ENCODE results near the gene LRP1B. TPM values are rescaled to one million over a fixed set of nuclear protein-coding genes. Genes with fewer than 3 reads are reported as not detected.

The LRP1B gene
- total RNA-seq, 4 donors from 2014 or later, result 3.3 to 11.1 (median 4.6) TPM

GRCh38 chr2:141207036-141207385 is 923.8 kb downstream of the LRP1B start:
- Histone ChIP-seq H3K9me3 (no peaks in the 10 kb centered on the region), H3K27me3 (no peaks in the 10 kb centered on the region), H3K27ac (no peak overlapping the region), H3K4me3 (no peak overlapping the region), H3K36me3 (no peaks in the 10 kb centered on the region), H3K4me1 (no peaks in the 10 kb centered on the region)
- intact Hi-C loops (cut with DNase I; ENCODE audit: low total_unique reads) (no loop called here), in situ Hi-C loops (cut with MboI; ENCODE audit: low sequenced_read_pairs in 4 of 4) (no loop called here)
- TF ChIP-seq POLR2A (IDR thresholded peaks at IDR 0.05) (no peak), CTCF (IDR thresholded peaks at IDR 0.05 in 4 of 5, conservative IDR thresholded peaks at IDR 0.05 in 1 of 5) (no peak)
- ATAC-seq, result no peak
- DNase-seq, result no peak

GRCh38 chr2:141201016-141201565 is 929.7 kb downstream of the LRP1B start:
- ATAC-seq, result no peak
- DNase-seq, result no peak
- H3K4me1 ChIP-seq, result no peaks in the 10 kb centered on the region
- intact Hi-C loops (cut with DNase I; ENCODE audit: low total_unique reads), result no loop called here
- no peaks in the 10 kb centered on the region for H3K27me3 ChIP-seq
- H3K9me3 ChIP-seq, result no peaks in the 10 kb centered on the region
- in situ Hi-C loops (cut with MboI; ENCODE audit: low sequenced_read_pairs in 4 of 4), result no loop called here
- no peak overlapping the region for H3K4me3 ChIP-seq
- H3K27ac ChIP-seq, result no peak overlapping the region
- TF ChIP-seq CTCF (IDR thresholded peaks at IDR 0.05 in 4 of 5, conservative IDR thresholded peaks at IDR 0.05 in 1 of 5) (no peak), POLR2A (IDR thresholded peaks at IDR 0.05) (no peak)
- H3K36me3 ChIP-seq, result no peaks in the 10 kb centered on the region

- Histone ChIP-seq H3K27ac (no peak overlapping the region), H3K27me3 (no peaks in the 10 kb centered on the region), H3K4me1 (no peaks in the 10 kb centered on the region), H3K4me3 (no peak overlapping the region), H3K9me3 (no peaks in the 10 kb centered on the region), H3K36me3 (no peaks in the 10 kb centered on the region)
- in situ Hi-C loops (cut with MboI; ENCODE audit: low sequenced_read_pairs in 4 of 4), result no loop called here
- TF ChIP-seq POLR2A (IDR thresholded peaks at IDR 0.05), result no peak
- TF ChIP-seq CTCF (IDR thresholded peaks at IDR 0.05 in 4 of 5, conservative IDR thresholded peaks at IDR 0.05 in 1 of 5), result no peak
- DNase-seq (no peak), ATAC-seq (no peak)
- intact Hi-C loops (cut with DNase I; ENCODE audit: low total_unique reads), result no loop called here
These were observed 930.6 kb downstream of the LRP1B start for GRCh38 chr2:141200191-141200590.

GRCh38 chr2:141199711-141200110 is 931.1 kb downstream of the LRP1B start:
- in situ Hi-C loops (cut with MboI; ENCODE audit: low sequenced_read_pairs in 4 of 4), result no loop called here
- DNase-seq (no peak), ATAC-seq (no peak)
- TF ChIP-seq POLR2A (IDR thresholded peaks at IDR 0.05), result no peak
- TF ChIP-seq CTCF (IDR thresholded peaks at IDR 0.05 in 4 of 5, conservative IDR thresholded peaks at IDR 0.05 in 1 of 5), result no peak
- H3K27ac ChIP-seq, result no peak overlapping the region
- H3K9me3 ChIP-seq, result no peaks in the 10 kb centered on the region
- no peak overlapping the region for H3K4me3 ChIP-seq
- H3K27me3 ChIP-seq, result no peaks in the 10 kb centered on the region
- H3K4me1 ChIP-seq, result no peaks in the 10 kb centered on the region
- intact Hi-C loops (cut with DNase I; ENCODE audit: low total_unique reads), result no loop called here
- H3K36me3 ChIP-seq, result no peaks in the 10 kb centered on the region

- H3K4me3 ChIP-seq, result no peak overlapping the region
- ATAC-seq, result no peak
- H3K36me3 ChIP-seq, result no peaks in the 10 kb centered on the region
- H3K27me3 ChIP-seq, result no peaks in the 10 kb centered on the region
- no peak overlapping the region for H3K27ac ChIP-seq
- no peaks in the 10 kb centered on the region for H3K4me1 ChIP-seq
- no peak for DNase-seq
- no peak for TF ChIP-seq POLR2A (IDR thresholded peaks at IDR 0.05)
- intact Hi-C loops (cut with DNase I; ENCODE audit: low total_unique reads), result no loop called here
- in situ Hi-C loops (cut with MboI; ENCODE audit: low sequenced_read_pairs in 4 of 4), result no loop called here
- no peaks in the 10 kb centered on the region for H3K9me3 ChIP-seq
These were observed 935.7 kb downstream of the LRP1B start for GRCh38 chr2:141195087-141195486.
